Transverse colon (tissue), 4 donors: ENCODE results near the gene RUSF1.

Source experiments
- POLR2AphosphoS5 ChIP-seq, 3 donors: sonication (generic); formaldehyde crosslinking; IDR thresholded peaks; one replicate each; pipeline ENCODE4 v1.6.1; 2016; ENCODE audit warnings: antibody characterized with exemption in 3 of 3
- TF ChIP-seq, protein P1 (sequence below), 5 experiments: fragments of 200-600 bp in 3 of 5; fragments of 450-650 bp in 2 of 5; sonication (generic) in 3 of 5; IDR thresholded peaks; 1 replicate in 2 of 5; 2 replicates in 3 of 5; pipeline ENCODE4 v1.5.1; 2016 to 2017; ENCODE audit warnings: antibody characterized with exemption in 5 of 5, inconsistent platforms in 3 of 5, mild to moderate bottlenecking in 2 of 5, moderate library complexity in 1 of 5

DNA sequence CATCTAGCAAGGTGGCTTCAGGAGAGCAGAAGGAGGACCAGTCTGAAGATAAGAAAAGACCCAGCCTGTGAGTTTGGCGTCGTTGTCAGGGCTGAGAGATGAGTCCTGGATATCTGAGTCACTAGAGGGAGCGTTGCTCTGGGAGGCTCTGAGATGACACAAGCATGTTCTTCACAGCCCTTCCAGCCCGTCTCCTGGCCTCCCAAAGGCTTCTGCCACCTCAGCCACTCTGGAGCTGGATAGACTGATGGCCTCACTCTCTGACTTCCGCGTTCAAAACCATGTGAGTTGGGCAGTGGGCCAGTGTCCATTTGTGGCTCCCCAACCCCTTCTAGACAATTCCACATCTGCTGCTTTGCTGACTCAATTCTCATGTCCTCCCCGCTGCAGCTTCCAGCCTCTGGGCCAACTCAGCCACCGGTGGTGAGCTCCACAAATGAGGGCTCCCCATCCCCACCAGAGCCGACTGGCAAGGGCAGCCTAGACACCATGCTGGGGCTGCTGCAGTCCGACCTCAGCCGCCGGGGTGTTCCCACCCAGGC lies 33.9 kb downstream of the RUSF1 start:
- no peak for TF ChIP-seq POLR2AphosphoS5 (IDR thresholded peaks at IDR 0.05)
- TF ChIP-seq, protein P1, sequence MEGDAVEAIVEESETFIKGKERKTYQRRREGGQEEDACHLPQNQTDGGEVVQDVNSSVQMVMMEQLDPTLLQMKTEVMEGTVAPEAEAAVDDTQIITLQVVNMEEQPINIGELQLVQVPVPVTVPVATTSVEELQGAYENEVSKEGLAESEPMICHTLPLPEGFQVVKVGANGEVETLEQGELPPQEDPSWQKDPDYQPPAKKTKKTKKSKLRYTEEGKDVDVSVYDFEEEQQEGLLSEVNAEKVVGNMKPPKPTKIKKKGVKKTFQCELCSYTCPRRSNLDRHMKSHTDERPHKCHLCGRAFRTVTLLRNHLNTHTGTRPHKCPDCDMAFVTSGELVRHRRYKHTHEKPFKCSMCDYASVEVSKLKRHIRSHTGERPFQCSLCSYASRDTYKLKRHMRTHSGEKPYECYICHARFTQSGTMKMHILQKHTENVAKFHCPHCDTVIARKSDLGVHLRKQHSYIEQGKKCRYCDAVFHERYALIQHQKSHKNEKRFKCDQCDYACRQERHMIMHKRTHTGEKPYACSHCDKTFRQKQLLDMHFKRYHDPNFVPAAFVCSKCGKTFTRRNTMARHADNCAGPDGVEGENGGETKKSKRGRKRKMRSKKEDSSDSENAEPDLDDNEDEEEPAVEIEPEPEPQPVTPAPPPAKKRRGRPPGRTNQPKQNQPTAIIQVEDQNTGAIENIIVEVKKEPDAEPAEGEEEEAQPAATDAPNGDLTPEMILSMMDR (IDR thresholded peaks at IDR 0.05): no peak
